K562 (cell line): ENCODE measurements around the gene PTPN18. TPM values are rescaled to one million over a fixed set of nuclear protein-coding genes. Genes with fewer than 3 reads are reported as not detected.

ENCODE experiments used
- ARID2 ChIP-seq: fragments of 450-650 bp; IDR thresholded peaks from 2 replicates; pipeline ENCODE4 v1.6.1; 2017; ENCODE audit warnings: antibody characterized with exemption, mild to moderate bottlenecking
- BACH1 ChIP-seq: fragments of 200-800 bp; sonication (Bioruptor generic); IDR thresholded peaks from 2 replicates; pipeline ENCODE4 v1.6.1; 2016; ENCODE audit warnings: missing genetic modification characterization, missing compliant biosample characterization
- EZH2 ChIP-seq: IDR thresholded peaks from 2 replicates; pipeline ENCODE4 v1.6.1; 2012; ENCODE audit warnings: low read depth, mild to moderate bottlenecking, inconsistent platforms, low read length, borderline replicate concordance
- FOXA1 ChIP-seq: fragments of 450-650 bp; IDR thresholded peaks from 2 replicates; pipeline ENCODE4 v1.6.1; 2016; ENCODE audit warnings: mild to moderate bottlenecking, borderline replicate concordance
- FOXJ2 ChIP-seq: fragments of 200-800 bp; sonication (Bioruptor generic); IDR thresholded peaks from 2 replicates; pipeline ENCODE4 v1.6.1; 2016; ENCODE audit warnings: missing genetic modification characterization, missing compliant biosample characterization
- FOXK1 ChIP-seq: sonication (generic); formaldehyde crosslinking; IDR thresholded peaks from 2 replicates; pipeline ENCODE4 v1.8.0; 2022; ENCODE audit warnings: missing genetic modification reagents, mild to moderate bottlenecking, borderline replicate concordance
- HOXB6 ChIP-seq: fragments of 250-450 bp; sonication (Bioruptor Pico); IDR thresholded peaks from 2 replicates; pipeline ENCODE4 v1.5.1; 2022; ENCODE audit warnings: mild to moderate bottlenecking, borderline replicate concordance
- KDM1A ChIP-seq, 2 experiments: fragments of 450-650 bp; IDR thresholded peaks; 2 replicates each; pipeline ENCODE4 v1.6.1; 2016; ENCODE audit warnings: mild to moderate bottlenecking in 2 of 2
- MYC ChIP-seq, 2 experiments: fragments of 250-450 bp in 1 of 2; sonication (Bioruptor Pico) in 1 of 2; IDR thresholded peaks; 2 replicates each; pipeline versions ENCODE4 v1.5.1 to v1.6.1; 2012 to 2021; ENCODE audit warnings: low read depth in 2 of 2, borderline replicate concordance in 1 of 2, improper control_type of control experiment in 1 of 2, low read length in 1 of 2, mild to moderate bottlenecking in 1 of 2, moderate library complexity in 1 of 2
- NFE2L1 ChIP-seq: fragments of 450-650 bp; IDR thresholded peaks from 2 replicates; pipeline ENCODE4 v1.6.1; 2016; ENCODE audit warnings: missing genetic modification characterization, low read depth, mild to moderate bottlenecking, missing compliant biosample characterization, moderate library complexity, borderline replicate concordance
- SETDB1 ChIP-seq: IDR thresholded peaks from one replicate; pipeline ENCODE4 v1.6.1; 2012; ENCODE audit warnings: low read length, control low read depth, inconsistent platforms
- SMARCE1 ChIP-seq: fragments of 450-650 bp; IDR thresholded peaks from 2 replicates; pipeline ENCODE4 v1.7.1; 2016; ENCODE audit warnings: mild to moderate bottlenecking
- TARDBP ChIP-seq: fragments of 450-650 bp; IDR thresholded peaks from 2 replicates; pipeline ENCODE4 v1.6.1; 2016
- ZNF184 ChIP-seq: sonication (generic); formaldehyde crosslinking; IDR thresholded peaks from 2 replicates; pipeline ENCODE4 v1.5.0; 2020; ENCODE audit warnings: missing genetic modification reagents
- ZNF77 ChIP-seq: fragments of 250-450 bp; sonication (Bioruptor Pico); IDR thresholded peaks from 2 replicates; pipeline ENCODE4 v1.5.0; 2020
- polyA plus RNA-seq, 8 experiments: library from polyadenylated mRNA; depleted of rRNA in 4 of 8; stranded (reverse) in 5 of 8; unstranded in 3 of 8; fragments of >200 nt; fragmentation: Nextera tagmentation in 2 of 8; fragmentation: Illumina TruSeq in 1 of 8; extraction: Ambion mirVana in 2 of 8; extraction: Trizol in 1 of 8; gene quantifications; 2 replicates each; pipeline versions ENCODE4 v1.2.1 to v1.2.3, GENCODE V29; 2011 to 2014; ENCODE audit warnings: inconsistent platforms in 1 of 8, missing spikeins in 1 of 8
- total RNA-seq, 7 experiments: library from RNA; depleted of rRNA in 6 of 7; stranded (reverse); fragments of >200 nt in 6 of 7; fragmentation: Illumina TruSeq in 2 of 7; extraction: Trizol in 2 of 7; gene quantifications; 2 replicates each; pipeline versions ENCODE4 v1.2.1 to v1.2.3, GENCODE V29; 2011 to 2021; ENCODE audit warnings: low replicate concordance in 1 of 7
- TF ChIP-seq, protein P1 (sequence below): fragments of 450-650 bp; formaldehyde crosslinking; IDR thresholded peaks from 2 replicates; pipeline ENCODE4 v1.4.0; 2020; ENCODE audit warnings: mild to moderate bottlenecking, mixed read lengths
- TF ChIP-seq, protein P2 (sequence below): fragments of 450-650 bp; IDR thresholded peaks from 2 replicates; pipeline ENCODE4 v1.6.1; 2016; ENCODE audit warnings: antibody characterized with exemption
- TF ChIP-seq, protein P3 (sequence below): fragments of 450-650 bp; formaldehyde crosslinking; IDR thresholded peaks from 2 replicates; pipeline ENCODE4 v1.4.0; 2020; ENCODE audit warnings: mild to moderate bottlenecking, moderate library complexity
- TF ChIP-seq, protein P4 (sequence below): fragments of 250-450 bp; sonication (Bioruptor Pico); IDR thresholded peaks from 2 replicates; pipeline ENCODE4 v1.5.0; 2021; ENCODE audit warnings: mild to moderate bottlenecking, borderline replicate concordance
- TF ChIP-seq, protein P5 (sequence below): fragments of 450-650 bp; IDR thresholded peaks from one replicate; pipeline ENCODE4 v1.6.1; 2018; ENCODE audit warnings: mild to moderate bottlenecking, moderate library complexity; ENCODE audit not compliant: partially characterized antibody

Gene PTPN18
- total and polyA plus RNA-seq, 9 of the 15 experiments (the other 6 are each of a cell fraction or from before 2014, with no cell fraction given), result 11.6 to 90.7 (median 49.6) TPM

DNA sequence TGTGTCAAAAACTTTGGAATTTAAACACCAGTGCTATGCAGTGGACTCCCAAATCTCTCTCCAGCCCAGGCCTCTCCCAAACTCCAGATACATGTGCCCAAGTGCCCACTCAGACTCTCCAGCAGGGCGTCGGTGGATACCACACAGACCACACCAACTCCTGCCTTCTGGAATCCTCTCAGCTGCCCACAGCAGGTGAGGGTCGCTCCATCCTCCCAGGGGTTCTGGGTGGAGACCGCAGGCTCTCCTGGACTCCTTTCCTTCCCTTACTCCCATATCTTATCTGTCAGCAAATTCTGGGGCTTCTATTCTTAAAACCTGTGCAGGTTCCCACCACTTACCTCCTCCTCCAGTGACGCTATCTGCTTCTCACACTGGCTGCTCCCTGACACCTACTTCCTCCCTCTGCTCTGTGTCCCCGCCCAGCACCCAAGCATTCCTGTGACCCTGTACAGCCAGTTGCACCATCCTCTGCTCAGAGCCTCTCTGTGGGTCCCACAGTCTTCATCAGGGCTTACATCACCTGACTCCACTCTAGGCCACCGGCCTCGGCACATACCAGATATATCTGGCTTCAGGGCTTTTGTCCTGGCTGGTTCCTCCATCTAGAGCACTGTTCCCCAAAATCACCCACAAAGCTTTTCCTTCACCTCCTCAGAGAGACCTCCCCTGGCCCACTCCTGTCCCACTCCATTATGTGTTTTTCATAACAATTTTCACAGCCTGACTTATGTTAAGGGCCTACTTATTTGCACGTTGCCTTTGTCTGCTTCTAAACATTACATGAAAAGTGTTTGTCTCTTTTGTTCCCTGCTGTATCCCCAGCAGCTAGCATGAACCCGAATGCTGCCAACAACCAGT is 15.7 kb upstream of the PTPN18 start (continued):
- TF ChIP-seq, protein P1, sequence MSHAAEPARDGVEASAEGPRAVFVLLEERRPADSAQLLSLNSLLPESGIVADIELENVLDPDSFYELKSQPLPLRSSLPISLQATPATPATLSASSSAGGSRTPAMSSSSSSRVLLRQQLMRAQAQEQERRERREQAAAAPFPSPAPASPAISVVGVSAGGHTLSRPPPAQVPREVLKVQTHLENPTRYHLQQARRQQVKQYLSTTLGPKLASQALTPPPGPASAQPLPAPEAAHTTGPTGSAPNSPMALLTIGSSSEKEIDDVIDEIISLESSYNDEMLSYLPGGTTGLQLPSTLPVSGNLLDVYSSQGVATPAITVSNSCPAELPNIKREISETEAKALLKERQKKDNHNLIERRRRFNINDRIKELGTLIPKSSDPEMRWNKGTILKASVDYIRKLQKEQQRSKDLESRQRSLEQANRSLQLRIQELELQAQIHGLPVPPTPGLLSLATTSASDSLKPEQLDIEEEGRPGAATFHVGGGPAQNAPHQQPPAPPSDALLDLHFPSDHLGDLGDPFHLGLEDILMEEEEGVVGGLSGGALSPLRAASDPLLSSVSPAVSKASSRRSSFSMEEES (CRISPR knock-in tag), result no peak
- no peak for TF ChIP-seq FOXK1 (CRISPR knock-in tag)
- TF ChIP-seq NFE2L1, result no peak
- TF ChIP-seq FOXJ2, result no peak
- TF ChIP-seq TARDBP, result no peak
- no peak for TF ChIP-seq ARID2
- TF ChIP-seq ZNF184 (CRISPR knock-in tag), result no peak
- no peak for TF ChIP-seq HOXB6
- TF ChIP-seq, protein P2, sequence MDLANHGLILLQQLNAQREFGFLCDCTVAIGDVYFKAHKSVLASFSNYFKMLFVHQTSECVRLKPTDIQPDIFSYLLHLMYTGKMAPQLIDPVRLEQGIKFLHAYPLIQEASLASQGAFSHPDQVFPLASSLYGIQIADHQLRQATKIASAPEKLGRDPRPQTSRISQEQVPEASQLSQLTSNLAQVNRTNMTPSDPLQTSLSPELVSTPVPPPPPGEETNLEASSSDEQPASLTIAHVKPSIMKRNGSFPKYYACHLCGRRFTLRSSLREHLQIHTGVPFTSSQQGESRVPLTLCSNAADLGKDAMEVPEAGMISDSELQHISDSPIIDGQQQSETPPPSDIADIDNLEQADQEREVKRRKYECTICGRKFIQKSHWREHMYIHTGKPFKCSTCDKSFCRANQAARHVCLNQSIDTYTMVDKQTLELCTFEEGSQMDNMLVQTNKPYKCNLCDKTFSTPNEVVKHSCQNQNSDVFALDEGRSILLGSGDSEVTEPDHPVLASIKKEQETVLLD, result no peak
- no peak for TF ChIP-seq ZNF77
- TF ChIP-seq, protein P3, sequence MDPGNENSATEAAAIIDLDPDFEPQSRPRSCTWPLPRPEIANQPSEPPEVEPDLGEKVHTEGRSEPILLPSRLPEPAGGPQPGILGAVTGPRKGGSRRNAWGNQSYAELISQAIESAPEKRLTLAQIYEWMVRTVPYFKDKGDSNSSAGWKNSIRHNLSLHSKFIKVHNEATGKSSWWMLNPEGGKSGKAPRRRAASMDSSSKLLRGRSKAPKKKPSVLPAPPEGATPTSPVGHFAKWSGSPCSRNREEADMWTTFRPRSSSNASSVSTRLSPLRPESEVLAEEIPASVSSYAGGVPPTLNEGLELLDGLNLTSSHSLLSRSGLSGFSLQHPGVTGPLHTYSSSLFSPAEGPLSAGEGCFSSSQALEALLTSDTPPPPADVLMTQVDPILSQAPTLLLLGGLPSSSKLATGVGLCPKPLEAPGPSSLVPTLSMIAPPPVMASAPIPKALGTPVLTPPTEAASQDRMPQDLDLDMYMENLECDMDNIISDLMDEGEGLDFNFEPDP (CRISPR knock-in tag), result no peak
- no peak for TF ChIP-seq MYC (IDR thresholded peaks at IDR 0.05; ENCODE audit: low read depth, low read length)
- TF ChIP-seq MYC (CRISPR knock-in tag; IDR thresholded peaks at IDR 0.05; ENCODE audit: borderline replicate concordance, low read depth), result no peak
- TF ChIP-seq, protein P4, sequence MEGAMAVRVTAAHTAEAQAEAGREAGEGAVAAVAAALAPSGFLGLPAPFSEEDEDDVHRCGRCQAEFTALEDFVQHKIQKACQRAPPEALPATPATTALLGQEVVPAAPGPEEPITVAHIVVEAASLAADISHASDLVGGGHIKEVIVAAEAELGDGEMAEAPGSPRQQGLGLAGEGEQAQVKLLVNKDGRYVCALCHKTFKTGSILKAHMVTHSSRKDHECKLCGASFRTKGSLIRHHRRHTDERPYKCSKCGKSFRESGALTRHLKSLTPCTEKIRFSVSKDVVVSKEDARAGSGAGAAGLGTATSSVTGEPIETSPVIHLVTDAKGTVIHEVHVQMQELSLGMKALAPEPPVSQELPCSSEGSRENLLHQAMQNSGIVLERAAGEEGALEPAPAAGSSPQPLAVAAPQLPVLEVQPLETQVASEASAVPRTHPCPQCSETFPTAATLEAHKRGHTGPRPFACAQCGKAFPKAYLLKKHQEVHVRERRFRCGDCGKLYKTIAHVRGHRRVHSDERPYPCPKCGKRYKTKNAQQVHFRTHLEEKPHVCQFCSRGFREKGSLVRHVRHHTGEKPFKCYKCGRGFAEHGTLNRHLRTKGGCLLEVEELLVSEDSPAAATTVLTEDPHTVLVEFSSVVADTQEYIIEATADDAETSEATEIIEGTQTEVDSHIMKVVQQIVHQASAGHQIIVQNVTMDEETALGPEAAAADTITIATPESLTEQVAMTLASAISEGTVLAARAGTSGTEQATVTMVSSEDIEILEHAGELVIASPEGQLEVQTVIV (CRISPR knock-in tag), result no peak
- TF ChIP-seq SETDB1, result no peak
- TF ChIP-seq EZH2, result no peak
- TF ChIP-seq, protein P5, sequence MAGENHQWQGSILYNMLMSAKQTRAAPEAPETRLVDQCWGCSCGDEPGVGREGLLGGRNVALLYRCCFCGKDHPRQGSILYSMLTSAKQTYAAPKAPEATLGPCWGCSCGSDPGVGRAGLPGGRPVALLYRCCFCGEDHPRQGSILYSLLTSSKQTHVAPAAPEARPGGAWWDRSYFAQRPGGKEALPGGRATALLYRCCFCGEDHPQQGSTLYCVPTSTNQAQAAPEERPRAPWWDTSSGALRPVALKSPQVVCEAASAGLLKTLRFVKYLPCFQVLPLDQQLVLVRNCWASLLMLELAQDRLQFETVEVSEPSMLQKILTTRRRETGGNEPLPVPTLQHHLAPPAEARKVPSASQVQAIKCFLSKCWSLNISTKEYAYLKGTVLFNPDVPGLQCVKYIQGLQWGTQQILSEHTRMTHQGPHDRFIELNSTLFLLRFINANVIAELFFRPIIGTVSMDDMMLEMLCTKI, result no peak
- no peak for TF ChIP-seq BACH1 (tag)
- peak; percentile 78 for TF ChIP-seq KDM1A (IDR thresholded peaks at IDR 0.05)
- TF ChIP-seq FOXA1, result no peak
- TF ChIP-seq SMARCE1, result peak; percentile 71
